Measurements from ENCODE around the gene C17orf107.
A peak's percentile ranks its signal among the peaks of the same experiment; 100 is the strongest.
"Not testable (repeated sequence)": the region's sequence is repeated elsewhere in the genome, so short reads cannot be mapped to it uniquely, and the experiment has no call there.

Gene C17orf107

GRCh38 chr17:4901108-4901647 lies 1.8 kb downstream of the C17orf107 start:
- FAIRE-seq = no peak

GRCh38 chr17:4901648-4902344 lies 2.5 kb downstream of the C17orf107 start:
- FAIRE-seq = no peak

- FAIRE-seq = no peak
Observed at GRCh38 chr17:4902540-4902939, 3.2 kb downstream of the C17orf107 start.

- no peak for FAIRE-seq
Observed at GRCh38 chr17:4903051-4903818, 3.9 kb downstream of the C17orf107 start, which contains the start of gene CHRNE. TSS of gene CHRNE (minus strand) at chr17:4903098. CDS start at chr17:4903063, 35 bp downstream.

- FAIRE-seq = not testable (repeated sequence)
Observed at GRCh38 chr17:4906642-4907041, 7.3 kb downstream of the C17orf107 start.

- FAIRE-seq = no peak
Observed at GRCh38 chr17:4908301-4908700, 9.0 kb downstream of the C17orf107 start.

GRCh38 chr17:4908711-4909496 lies 9.6 kb downstream of the C17orf107 start:
- FAIRE-seq = peak; percentile 30

GRCh38 chr17:4913994-4914393 lies 14.7 kb downstream of the C17orf107 start:
- FAIRE-seq = no peak

GRCh38 chr17:4914551-4914950 lies 15.2 kb downstream of the C17orf107 start:
- FAIRE-seq = not testable (repeated sequence)

GRCh38 chr17:4919511-4920047 lies 20.2 kb downstream of the C17orf107 start:
- no peak for FAIRE-seq

- no peak for FAIRE-seq
Observed at GRCh38 chr17:4920351-4921048, 21.2 kb downstream of the C17orf107 start.

- FAIRE-seq = no peak
Observed at GRCh38 chr17:4921320-4921719, 22.0 kb downstream of the C17orf107 start.

- FAIRE-seq = not testable (repeated sequence)
Observed at GRCh38 chr17:4926577-4927335, 27.4 kb downstream of the C17orf107 start.

GRCh38 chr17:4928881-4929280 lies 29.5 kb downstream of the C17orf107 start:
- FAIRE-seq = no peak

GRCh38 chr17:4931963-4932362 lies 32.6 kb downstream of the C17orf107 start, which contains the start of gene GP1BA:
TSS of gene GP1BA (plus strand) at chr17:4932277. CDS start at chr17:4932605, 328 bp downstream.
- no peak for FAIRE-seq

- no peak for FAIRE-seq
Observed at GRCh38 chr17:4932756-4933155, 33.4 kb downstream of the C17orf107 start.

- no peak for FAIRE-seq
Observed at GRCh38 chr17:4933646-4934045, 34.3 kb downstream of the C17orf107 start.

GRCh38 chr17:4934173-4934979 lies 35.0 kb downstream of the C17orf107 start:
- FAIRE-seq = no peak

- no peak for FAIRE-seq
Observed at GRCh38 chr17:4935650-4936049, 36.3 kb downstream of the C17orf107 start.

- FAIRE-seq = no peak
Observed at GRCh38 chr17:4936436-4936835, 37.1 kb downstream of the C17orf107 start.

Measured in islet of Langerhans (tissue), 1 donor.